IMR-90 (cell line): ENCODE results near the gene CES1. TPM values are rescaled to one million over a fixed set of nuclear protein-coding genes. Genes with fewer than 3 reads are reported as not detected.

Experiments
- ATAC-seq: fragments of 200-7000 bp; cut with Tn5 transposase; 2 replicates; pipeline ENCODE4 v1.9.1; 2020; ENCODE audit warnings: low read depth, mild to moderate bottlenecking, moderate library complexity
- BruUV-seq: library from RNA; stranded (reverse); fragments of 400-500 nt; replicated peaks from 2 replicates; lab custom pipeline; 2021; lab: Mats Ljungman, UMichigan
- CTCF ChIA-PET: fragments of 300-600 bp; formaldehyde crosslinking; extraction: SDS; loops from one replicate; lab custom pipeline; 2021; ENCODE audit warnings: antibody characterized with exemption; lab: Yijun Ruan, JAX
- POLR2A ChIA-PET: fragments of 300-600 bp; sonication (Branson Sonifier 250); formaldehyde crosslinking; loops from one replicate; lab custom pipeline; 2022; ENCODE audit warnings: antibody characterized with exemption; ENCODE audit not compliant: unreplicated experiment; lab: Charles Lee
- DNase-seq: peaks from one replicate; pipeline ENCODE4 v3.0.0; 2013
- H2AFZ ChIP-seq: replicated peaks from 2 replicates; pipeline ENCODE3; 2013; ENCODE audit warnings: low read length, mild to moderate bottlenecking; ENCODE audit not compliant: poor library complexity
- H2AK5ac ChIP-seq: 2 replicates; pipeline ENCODE4 v1.6.1; 2013; ENCODE audit warnings: low read depth, low read length, inconsistent platforms
- H2AK9ac ChIP-seq: replicated peaks from 2 replicates; pipeline ENCODE3; 2013; ENCODE audit warnings: mild to moderate bottlenecking, low read depth, low read length, moderate library complexity; ENCODE audit not compliant: poor library complexity
- H2BK120ac ChIP-seq: 2 replicates; pipeline ENCODE4 v1.6.1; 2013; ENCODE audit warnings: low read depth, low read length, inconsistent platforms
- H2BK15ac ChIP-seq: 3 replicates; pipeline ENCODE4 v1.6.1; 2013; ENCODE audit warnings: low read depth, low read length, inconsistent platforms
- H2BK20ac ChIP-seq: 2 replicates; pipeline ENCODE4 v1.6.1; 2013; ENCODE audit warnings: low read depth, mild to moderate bottlenecking, inconsistent platforms, low read length, moderate library complexity
- H2BK5ac ChIP-seq: 2 replicates; pipeline ENCODE4 v1.6.1; 2013; ENCODE audit warnings: mild to moderate bottlenecking, low read depth, low read length, inconsistent platforms; ENCODE audit not compliant: poor library complexity, severe bottlenecking
- H3K14ac ChIP-seq: replicated peaks from 2 replicates; pipeline ENCODE4 v1.6.1; 2013; ENCODE audit warnings: low read depth, low read length, inconsistent platforms
- H3K18ac ChIP-seq: 2 replicates; pipeline ENCODE4 v1.6.1; 2013; ENCODE audit warnings: low read depth, low read length, control low read depth
- H3K23ac ChIP-seq: 2 replicates; pipeline ENCODE4 v1.6.1; 2013; ENCODE audit warnings: low read depth, low read length, inconsistent platforms
- H3K27ac ChIP-seq: 2 replicates; pipeline ENCODE4 v1.5.1; 2013; ENCODE audit warnings: mild to moderate bottlenecking, control low read depth, low read length; ENCODE audit not compliant: insufficient read depth
- H3K27me3 ChIP-seq: 2 replicates; pipeline ENCODE4 v1.6.1; 2013; ENCODE audit warnings: low read length; ENCODE audit not compliant: control insufficient read depth, insufficient read depth
- H3K36me3 ChIP-seq: 2 replicates; pipeline ENCODE4 v1.6.1; 2013; ENCODE audit warnings: low read length, mixed read lengths; ENCODE audit not compliant: control insufficient read depth, insufficient read depth
- H3K4ac ChIP-seq: 2 replicates; pipeline ENCODE4 v1.6.1; 2013; ENCODE audit warnings: low read depth, low read length, inconsistent platforms
- H3K4me1 ChIP-seq: 2 replicates; pipeline ENCODE4 v1.6.1; 2013; ENCODE audit warnings: low read length, mixed read lengths; ENCODE audit not compliant: control insufficient read depth, insufficient read depth
- H3K4me2 ChIP-seq: 2 replicates; pipeline ENCODE4 v1.6.1; 2013; ENCODE audit warnings: low read depth, mild to moderate bottlenecking, control low read depth, low read length, moderate library complexity
- H3K4me3 ChIP-seq: 2 replicates; pipeline ENCODE4 v1.5.1; 2013; ENCODE audit warnings: low read depth, mild to moderate bottlenecking, control low read depth, low read length, moderate library complexity; ENCODE audit not compliant: insufficient read depth
- H3K56ac ChIP-seq: 2 replicates; pipeline ENCODE4 v1.6.1; 2013; ENCODE audit warnings: low read length, inconsistent platforms; ENCODE audit not compliant: insufficient read depth; ENCODE audit errors: extremely low read depth
- H3K79me1 ChIP-seq, 2 experiments: 2 replicates each; pipeline ENCODE4 v1.6.1; 2013; ENCODE audit warnings: low read length in 2 of 2, inconsistent platforms in 1 of 2, low read depth in 1 of 2
- H3K9ac ChIP-seq: 2 replicates; pipeline ENCODE4 v1.6.1; 2013; ENCODE audit warnings: low read depth, low read length, control low read depth
- H3K9me1 ChIP-seq: 2 replicates; pipeline ENCODE4 v1.6.1; 2013; ENCODE audit warnings: low read length, inconsistent platforms; ENCODE audit not compliant: insufficient read depth
- H3K9me3 ChIP-seq: 2 replicates; pipeline ENCODE4 v1.6.1; 2013; ENCODE audit warnings: low read length; ENCODE audit not compliant: control insufficient read depth, insufficient read depth
- H4K20me1 ChIP-seq: 2 replicates; pipeline ENCODE4 v1.6.1; 2013; ENCODE audit warnings: low read length, inconsistent platforms; ENCODE audit not compliant: insufficient read depth
- H4K5ac ChIP-seq: 2 replicates; pipeline ENCODE4 v1.6.1; 2013; ENCODE audit warnings: mild to moderate bottlenecking, low read depth, low read length, control low read depth
- H4K8ac ChIP-seq, 2 experiments: 2 replicates each; pipeline ENCODE4 v1.6.1; 2013; ENCODE audit warnings: low read depth in 2 of 2, low read length in 2 of 2, control low read depth in 1 of 2, inconsistent platforms in 1 of 2
- H4K91ac ChIP-seq: 2 replicates; pipeline ENCODE4 v1.6.1; 2013; ENCODE audit warnings: low read depth, low read length, inconsistent platforms; ENCODE audit not compliant: insufficient read depth
- ELK1 ChIP-seq: fragments of 150-350 bp; IDR thresholded peaks from 2 replicates; pipeline ENCODE4 v1.6.1; 2016; ENCODE audit warnings: low read depth, mild to moderate bottlenecking, low read length, moderate library complexity, borderline replicate concordance
- MAZ ChIP-seq: IDR thresholded peaks from 2 replicates; pipeline ENCODE4 v1.6.1; 2012; ENCODE audit warnings: low read depth, mild to moderate bottlenecking, low read length, improper control_type of control experiment, moderate library complexity, borderline replicate concordance
- MXI1 ChIP-seq: IDR thresholded peaks from 2 replicates; pipeline ENCODE4 v1.6.1; 2012; ENCODE audit warnings: low read depth, mild to moderate bottlenecking, low read length, moderate library complexity, borderline replicate concordance
- POLR2A ChIP-seq: IDR thresholded peaks from 2 replicates; pipeline ENCODE4 v1.6.1; 2012; ENCODE audit warnings: mild to moderate bottlenecking, low read depth, low read length
- RFX5 ChIP-seq: IDR thresholded peaks from 2 replicates; pipeline ENCODE4 v1.8.0; 2012; ENCODE audit warnings: low read depth, mild to moderate bottlenecking, low read length, moderate library complexity
- WGBS, 2 experiments: methylation state at CpG; one replicate each; pipeline versions ENCODE4 v1.1.5 to v1.1.7; 2013; ENCODE audit warnings: missing lambda C conversion rate in 2 of 2; ENCODE audit not compliant: insufficient read length in 1 of 2; ENCODE audit errors: extremely low coverage in 2 of 2; 5-methylcytosine and 5-hydroxymethylcytosine counted together
- dilution Hi-C: fragments of 300-500 bp; cut with HindIII; formaldehyde crosslinking; loops from one replicate; pipeline ENCODE4 v1.14.3; 2018; ENCODE audit warnings: low sequenced_read_pairs; ENCODE audit not compliant: unreplicated experiment
- in situ Hi-C: fragments of 300-500 bp; cut with MboI; formaldehyde crosslinking; loops from 3 replicates; pipeline ENCODE4 v1.14.3; 2019; ENCODE audit warnings: low sequenced_read_pairs, inconsistent platforms, mixed read lengths
- intact Hi-C: fragments of 100-400 bp; cut with micrococcal nuclease; formaldehyde crosslinking; loops from 2 replicates; pipeline ENCODE4 v1.10.0; 2022
- polyA plus RNA-seq, 3 experiments: library from polyadenylated mRNA; depleted of rRNA; stranded (reverse); fragments of >200 nt; gene quantifications; 2 replicates each; pipeline ENCODE4 v1.2.3, GENCODE V29; 2012; ENCODE audit warnings: low replicate concordance in 1 of 3
- total RNA-seq: library from RNA; depleted of rRNA; stranded (reverse); fragments of >200 nt; gene quantifications from 2 replicates; pipeline ENCODE4 v1.2.3, GENCODE V29; 2012

CES1 gene
- total and polyA plus RNA-seq, 2 of the 4 experiments (the other 2 are of a cell fraction) = 0.03 TPM; not detected in 1

GRCh38 chr16:55775857-55776256 is 57.0 kb downstream of the CES1 start:
- 35% methylated on average over 3 of the region's 4 CpGs; no CpG with 5 or more reads in 1 of the 2 experiments for WGBS, 2 experiments
- Histone ChIP-seq H4K8ac (no peak overlapping the region), H3K79me1 (no peaks in the 10 kb centered on the region), H3K4me3 (no peak overlapping the region), H4K20me1 (no peaks in the 10 kb centered on the region), H3K18ac (no peak overlapping the region), H2AK5ac (no peak overlapping the region), H2BK15ac (no peak overlapping the region), H3K9me3 (no peaks in the 10 kb centered on the region), H3K36me3 (no peaks in the 10 kb centered on the region), H3K23ac (no peak overlapping the region), H2BK20ac (no peak overlapping the region), H3K27ac (no peak overlapping the region), H4K91ac (no peak overlapping the region), H3K27me3 (no peaks in the 10 kb centered on the region), H3K4me2 (no peak overlapping the region), H2BK5ac (no peak overlapping the region), H4K5ac (no peak overlapping the region), H3K4ac (no peak overlapping the region), H3K9me1 (no peaks in the 10 kb centered on the region), H2AK9ac (no peak overlapping the region), H3K9ac (no peak overlapping the region), H2AFZ (no peak overlapping the region), H3K56ac (no peak overlapping the region), H3K4me1 (no peaks in the 10 kb centered on the region), H2BK120ac (no peak overlapping the region), H3K14ac (no peak overlapping the region)
- POLR2A ChIA-PET = no interaction called here
- CTCF ChIA-PET = no interaction called here
- no peak for DNase-seq
- no peak for ATAC-seq
- in situ Hi-C loops = no loop called here
- dilution Hi-C loops = no loop called here
- BruUV-seq = no TSS peak
- intact Hi-C loops = no loop called here
- TF ChIP-seq POLR2A = no peak
- TF ChIP-seq ELK1 = no peak
- no peak for TF ChIP-seq MXI1
- no peak for TF ChIP-seq RFX5
- no peak for TF ChIP-seq MAZ
